GM18907 (cell line): ENCODE data around the gene MEI1.
"Not testable (repeated sequence)": the region's sequence is repeated elsewhere in the genome, so short reads cannot be mapped to it uniquely, and the experiment has no call there.

Source experiments
- ATAC-seq: cut with Tn5 transposase; IDR thresholded peaks from one replicate; pipeline ENCODE4 v1.9.1; 2021; ENCODE audit warnings: mild to moderate bottlenecking, moderate library complexity; ENCODE audit not compliant: unreplicated experiment

Gene MEI1

DNA sequence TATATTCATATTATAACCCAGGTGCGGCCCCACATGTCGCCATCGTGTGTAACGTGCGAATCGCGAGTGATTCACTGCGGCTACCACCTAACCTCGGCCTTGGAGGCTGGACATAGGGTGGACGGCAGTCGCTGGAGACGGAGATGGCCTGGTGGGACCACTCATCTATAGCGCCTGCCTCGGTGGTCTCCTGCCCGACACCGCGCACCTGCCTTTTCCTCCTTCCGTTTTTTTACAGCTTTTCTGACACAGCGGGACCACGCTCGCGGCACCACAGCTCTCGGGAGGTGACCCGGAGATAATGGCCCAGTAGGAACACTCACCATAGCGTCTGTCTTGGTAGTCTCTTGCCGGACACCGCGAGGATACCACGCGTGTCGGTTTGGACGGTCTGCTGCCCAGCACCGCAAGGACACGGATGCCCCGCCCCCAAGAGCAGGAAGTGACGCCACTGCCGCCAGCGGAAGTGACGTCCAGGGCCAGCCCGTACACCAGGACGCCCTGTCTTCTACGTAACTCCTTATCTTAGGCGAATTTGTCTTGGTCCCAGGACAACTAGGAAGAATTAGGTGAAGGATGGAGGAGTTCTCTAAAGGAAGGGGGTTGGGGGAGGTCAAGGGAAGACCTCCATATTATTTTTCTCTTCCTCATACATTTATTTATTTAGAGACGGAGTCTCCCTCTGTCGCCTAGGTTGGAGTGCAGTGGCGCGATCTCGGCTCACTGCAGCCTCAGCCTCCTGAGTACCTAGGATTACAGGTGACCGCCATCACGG lies 17.1 kb upstream of the MEI1 start:
- ATAC-seq: peak; percentile 70

- no peak for ATAC-seq
These were observed 16.3 kb upstream of the MEI1 start for GRCh38 chr22:41683052-41683451.

GRCh38 chr22:41683616-41684015 lies 15.7 kb upstream of the MEI1 start:
- ATAC-seq: no peak

GRCh38 chr22:41684194-41684593 lies 15.1 kb upstream of the MEI1 start:
- ATAC-seq: no peak

- ATAC-seq: not testable (repeated sequence)
These were observed 12.4 kb upstream of the MEI1 start for GRCh38 chr22:41686890-41687289.

- ATAC-seq: no peak
These were observed 11.4 kb upstream of the MEI1 start for GRCh38 chr22:41687901-41688364.

GRCh38 chr22:41688365-41689211 lies 10.7 kb upstream of the MEI1 start, which contains the start of gene SNU13:
SNU13 (minus strand) TSS chr22:41688867; CDS start chr22:41688796, 71 bp downstream.
- ATAC-seq: peak; percentile 82

- no peak for ATAC-seq
These were observed 8.8 kb upstream of the MEI1 start for GRCh38 chr22:41690476-41690875.

- ATAC-seq: no peak
These were observed 4.1 kb upstream of the MEI1 start for GRCh38 chr22:41695211-41695610.

DNA sequence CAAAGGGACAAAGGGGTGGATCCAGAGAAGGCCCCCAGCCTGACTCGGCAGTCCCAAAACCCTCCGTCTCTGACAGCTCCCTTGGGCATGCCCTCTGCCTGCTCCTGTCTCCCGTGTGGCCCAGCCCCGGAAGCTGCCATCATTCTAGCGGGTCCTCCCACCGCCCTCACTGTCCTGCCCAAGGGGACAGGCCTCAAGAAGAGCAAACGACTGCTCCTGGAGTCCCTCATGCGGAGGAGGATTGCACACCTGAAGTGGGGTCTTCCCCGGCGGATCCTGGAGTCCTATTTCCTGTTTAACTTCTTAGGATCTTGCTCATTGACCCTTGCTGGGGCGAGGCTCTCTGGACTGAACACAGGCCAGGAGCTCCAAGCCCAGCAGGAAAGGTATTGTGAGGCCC lies 2.6 kb upstream of the MEI1 start:
- peak; percentile 19 for ATAC-seq

GRCh38 chr22:41697126-41697775 lies 2.1 kb upstream of the MEI1 start:
- peak; percentile 65 for ATAC-seq

GRCh38 chr22:41700108-41700364 lies 733 bp downstream of the MEI1 start:
- no peak for ATAC-seq

DNA sequence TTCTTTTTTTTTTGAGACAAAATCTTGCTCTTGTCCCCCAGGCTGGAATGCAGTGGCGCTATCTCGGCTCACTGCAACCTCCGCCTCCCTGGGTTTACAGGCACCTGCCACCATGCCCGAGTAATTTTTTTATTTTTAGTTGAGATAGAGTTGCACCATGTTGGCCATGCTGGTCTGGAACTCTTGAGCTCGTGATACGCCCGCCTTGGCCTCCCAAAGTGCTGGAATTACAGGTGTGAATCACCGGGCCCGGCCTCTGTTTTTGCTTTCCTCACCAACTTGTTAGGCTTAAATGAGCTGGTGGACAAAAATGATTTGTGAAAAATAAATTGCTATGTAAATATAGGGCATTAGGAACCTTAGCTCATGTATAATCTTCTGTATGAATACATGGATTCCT lies 3.5 kb downstream of the MEI1 start:
- no peak for ATAC-seq

DNA sequence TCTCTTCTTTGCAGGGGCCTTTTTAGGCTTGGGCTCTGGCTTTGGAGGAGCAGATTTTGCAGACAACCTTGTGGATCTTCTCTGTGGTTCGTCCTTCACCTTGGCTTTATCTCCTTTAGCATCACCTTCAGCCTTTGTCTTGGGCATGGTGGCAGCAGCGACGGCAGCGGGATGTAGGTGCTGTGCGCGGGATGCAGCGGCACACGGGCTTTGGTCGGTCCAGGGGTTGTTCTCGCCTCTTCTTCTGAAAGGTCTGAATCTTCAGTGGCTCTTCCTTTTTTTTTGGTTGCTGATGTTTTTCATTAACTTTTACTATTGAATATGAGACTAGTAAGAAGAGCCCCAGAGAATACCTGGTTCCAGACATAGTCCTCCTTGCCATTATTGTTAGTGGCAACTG lies 10.0 kb downstream of the MEI1 start:
- ATAC-seq: no peak

DNA sequence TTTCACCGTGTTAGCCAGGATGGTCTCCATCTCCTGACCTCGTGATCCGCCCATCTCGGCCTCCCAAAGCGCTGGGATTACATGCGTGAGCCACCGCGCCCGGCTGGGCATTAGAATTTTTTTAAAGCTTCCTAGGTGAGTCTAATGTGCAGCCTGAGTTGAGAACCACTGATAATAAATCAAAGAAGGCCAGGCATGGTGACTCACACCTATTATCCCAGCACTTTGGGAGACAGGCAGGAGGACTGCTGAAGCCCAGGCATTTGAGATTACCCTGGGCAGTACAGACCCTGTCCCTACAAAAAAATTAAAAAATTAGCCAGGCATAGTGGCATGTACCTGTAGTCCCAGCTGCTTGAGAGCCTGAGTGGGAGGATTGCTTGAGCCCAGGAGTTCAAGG lies 13.7 kb downstream of the MEI1 start:
- ATAC-seq: no peak

DNA sequence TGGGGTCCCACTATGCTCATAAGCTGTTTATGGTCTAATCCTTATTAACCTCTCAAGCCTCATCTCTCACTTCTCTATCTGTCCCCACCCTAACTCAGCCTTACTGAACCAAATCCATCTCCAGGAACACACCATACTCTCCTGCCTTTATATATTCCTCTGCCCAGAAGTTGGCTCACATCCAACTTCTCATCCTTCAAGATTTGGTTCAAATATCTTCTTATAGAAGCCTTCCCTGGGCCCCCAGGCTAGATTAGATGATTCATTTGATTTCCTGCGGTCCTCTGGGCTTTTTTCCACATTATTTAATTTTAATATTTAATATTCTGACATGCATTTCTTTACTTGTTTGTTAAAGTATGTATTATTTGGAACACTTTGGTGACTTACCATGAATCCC lies 23.2 kb downstream of the MEI1 start:
- no peak for ATAC-seq

- ATAC-seq: no peak
These were observed 26.3 kb downstream of the MEI1 start for GRCh38 chr22:41725510-41726110.

- ATAC-seq: no peak
These were observed 32.3 kb downstream of the MEI1 start for GRCh38 chr22:41731609-41732008.

GRCh38 chr22:41732096-41732772 lies 32.9 kb downstream of the MEI1 start:
- ATAC-seq: no peak

DNA sequence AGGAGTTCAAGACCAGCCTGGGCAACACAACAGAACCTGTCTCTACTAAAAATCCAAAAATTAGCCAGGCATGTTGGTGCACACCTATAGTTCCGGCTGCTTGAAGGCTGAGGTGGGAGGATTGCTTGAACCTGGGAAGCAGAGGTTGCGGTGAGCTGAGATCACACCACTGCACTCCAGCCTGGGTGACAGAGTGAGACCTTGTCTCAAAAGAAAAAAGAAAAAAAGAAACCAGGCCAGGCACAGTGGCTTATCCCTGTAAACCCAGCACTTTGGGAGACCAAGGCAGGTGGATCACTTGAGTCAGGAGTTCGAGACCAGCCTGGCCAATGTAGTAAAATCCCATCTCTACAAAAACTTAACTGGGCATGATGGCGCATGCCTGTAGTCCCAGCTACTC lies 33.9 kb downstream of the MEI1 start:
- not testable (repeated sequence) for ATAC-seq

- ATAC-seq: no peak
These were observed 40.3 kb downstream of the MEI1 start for GRCh38 chr22:41739576-41739975.
